Pancreas (tissue), 10 donors: Measurements from ENCODE around the gene WNT5A. TPM values are rescaled to one million over a fixed set of nuclear protein-coding genes. Genes with fewer than 3 reads are reported as not detected.

ENCODE experiments used
- ATAC-seq, 4 donors: fragments of 200-7000 bp; cut with Tn5 transposase; one replicate each; pipeline versions ENCODE4 v1.8.0 to v1.9.1; 2020; ENCODE audit warnings: mild to moderate bottlenecking in 4 of 4, moderate library complexity in 4 of 4
- DNase-seq, 6 donors: peaks; one replicate each; pipeline ENCODE4 v3.0.0-alpha.2; 2020
- FAIRE-seq: peaks from 2 replicates; lab custom pipeline; 2012; peaks lifted over from hg19 to GRCh38; lab: Jason Lieb, UNC
- H3K27ac ChIP-seq, 4 donors: fragments of 200-600 bp; sonication (generic); 1 replicate in 3 of 4; 2 replicates in 1 of 4; pipeline versions ENCODE4 v1.5.0 to v1.8.0; 2020
- H3K27me3 ChIP-seq, 4 donors: fragments of 200-600 bp; one replicate each; pipeline ENCODE4 v1.8.0; 2021
- H3K36me3 ChIP-seq, 3 donors: fragments of 200-600 bp; sonication (generic) in 1 of 3; one replicate each; pipeline versions ENCODE4 v1.5.0 to v1.8.0; 2020 to 2021
- H3K4me1 ChIP-seq, 3 donors: fragments of 200-600 bp; one replicate each; pipeline ENCODE4 v1.8.0; 2021
- H3K4me3 ChIP-seq, 4 donors: fragments of 200-600 bp; sonication (generic) in 2 of 4; one replicate each; pipeline versions ENCODE4 v1.5.0 to v1.8.0; 2020 to 2021
- H3K9me3 ChIP-seq, 4 donors: fragments of 200-600 bp; one replicate each; pipeline ENCODE4 v1.8.0; 2021
- WGBS, 2 donors: extraction: QIAGEN DNeasy Blood & Tissue Kit; methylation state at CpG; one replicate each; pipeline ENCODE4 v1.1.7; 2013; 5-methylcytosine and 5-hydroxymethylcytosine counted together
- intact Hi-C, 3 donors: fragments of 100-400 bp; cut with DNase I; formaldehyde crosslinking; loops; one replicate each; pipeline versions ENCODE4 v1.11.1 to v1.14.2; 2022
- polyA plus RNA-seq, 2 donors: library from polyadenylated mRNA; stranded (reverse); fragments of 200-250 nt; gene quantifications; one replicate each; pipeline ENCODE4 v1.2.3, GENCODE V29; 2013
- total RNA-seq, 6 donors: library from RNA; stranded (reverse); fragmentation: NEBNext Ultra II Directional in 4 of 6; extraction: Animal tissue kit (Norgen Biotek cat#: 25700) in 4 of 6; gene quantifications; one replicate each; pipeline versions ENCODE4 v1.2.1 to v1.2.4, GENCODE V29; 2021 to 2023
- TF ChIP-seq, protein P1 (sequence below), 4 donors: fragments of 200-600 bp; sonication (generic) in 3 of 4; IDR thresholded peaks; one replicate each; pipeline versions ENCODE4 v1.5.0 to v1.8.0; 2021; ENCODE audit warnings: antibody characterized with exemption in 4 of 4
- donor health status: healthy with polysubstance abuse.
- donor health status: DM: no; HTN: no; CAD: no; lungs with moderate emphysema.
- donor health status: DM: no; HTN: no; CAD: no.
- donor health status: control.
- donor health status: control.
- donor health status: Bipolar disorder and iron deficiency.
- donor health status: DM: yes; HTN: yes; CAD: no.
- donor health status: DM: no; HTN: no; CAD: no.
- donor health status: DM: no; HTN: no; CAD: no.
- donor health status: DM: yes; HTN: yes; CAD: no.

The WNT5A gene
- total and polyA plus RNA-seq, 8 donors, result 1.2 to 8.9 (median 4.8) TPM

DNA sequence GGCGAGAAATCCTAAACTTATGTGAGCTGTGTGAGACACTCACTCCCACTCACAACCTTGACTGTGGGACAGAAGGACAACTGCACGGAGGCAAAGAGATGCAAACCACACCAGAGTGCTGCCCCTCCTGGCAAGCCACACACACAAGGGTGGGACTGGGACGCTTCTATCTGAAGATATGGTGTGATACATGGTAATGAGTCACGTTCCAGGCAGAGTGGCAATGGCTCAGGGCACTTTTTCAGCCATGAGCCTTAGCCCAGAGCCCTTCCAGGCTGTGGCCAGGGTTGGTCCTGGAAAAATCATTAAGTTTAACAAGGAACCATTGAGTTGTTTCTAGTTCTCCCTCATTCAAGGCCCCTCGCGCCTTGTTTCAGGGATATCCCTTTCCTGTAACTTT is 56.1 kb downstream of the WNT5A start:
- no peaks in the 10 kb centered on the region for H3K9me3 ChIP-seq
- no peaks in the 10 kb centered on the region for H3K4me1 ChIP-seq

DNA sequence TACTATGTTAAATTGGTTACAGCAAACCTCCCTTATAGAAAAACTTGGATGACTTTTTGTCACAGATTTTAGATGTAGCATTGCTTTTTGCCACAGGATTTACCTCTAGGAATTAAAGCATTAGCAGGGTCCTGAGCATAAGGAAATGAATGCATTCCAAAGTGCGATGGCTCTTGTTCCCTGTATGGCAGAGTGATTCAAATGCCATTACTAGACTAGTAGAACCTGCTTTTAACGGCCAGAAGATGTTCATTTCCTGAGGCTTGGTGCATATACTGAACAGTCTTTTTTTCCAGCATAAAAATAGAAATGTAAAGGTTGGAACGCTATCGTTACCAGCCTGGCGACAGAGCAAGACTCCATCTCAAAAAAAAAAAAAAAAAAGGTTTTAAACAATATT is 59.4 kb downstream of the WNT5A start:
- Histone ChIP-seq H3K36me3 (no peaks in the 10 kb centered on the region), H3K4me3 (no peak overlapping the region), H3K27ac (no peak overlapping the region), H3K27me3 (no peaks in the 10 kb centered on the region), H3K9me3 (no peaks in the 10 kb centered on the region), H3K4me1 (no peaks in the 10 kb centered on the region)
- intact Hi-C loops, result no loop called here
- WGBS, 2 donors, result 43 to 47% methylated on average over 5 of the region's 5 CpGs
- DNase-seq (no peak), FAIRE-seq (no peak), ATAC-seq (no peak)
- TF ChIP-seq, protein P1, sequence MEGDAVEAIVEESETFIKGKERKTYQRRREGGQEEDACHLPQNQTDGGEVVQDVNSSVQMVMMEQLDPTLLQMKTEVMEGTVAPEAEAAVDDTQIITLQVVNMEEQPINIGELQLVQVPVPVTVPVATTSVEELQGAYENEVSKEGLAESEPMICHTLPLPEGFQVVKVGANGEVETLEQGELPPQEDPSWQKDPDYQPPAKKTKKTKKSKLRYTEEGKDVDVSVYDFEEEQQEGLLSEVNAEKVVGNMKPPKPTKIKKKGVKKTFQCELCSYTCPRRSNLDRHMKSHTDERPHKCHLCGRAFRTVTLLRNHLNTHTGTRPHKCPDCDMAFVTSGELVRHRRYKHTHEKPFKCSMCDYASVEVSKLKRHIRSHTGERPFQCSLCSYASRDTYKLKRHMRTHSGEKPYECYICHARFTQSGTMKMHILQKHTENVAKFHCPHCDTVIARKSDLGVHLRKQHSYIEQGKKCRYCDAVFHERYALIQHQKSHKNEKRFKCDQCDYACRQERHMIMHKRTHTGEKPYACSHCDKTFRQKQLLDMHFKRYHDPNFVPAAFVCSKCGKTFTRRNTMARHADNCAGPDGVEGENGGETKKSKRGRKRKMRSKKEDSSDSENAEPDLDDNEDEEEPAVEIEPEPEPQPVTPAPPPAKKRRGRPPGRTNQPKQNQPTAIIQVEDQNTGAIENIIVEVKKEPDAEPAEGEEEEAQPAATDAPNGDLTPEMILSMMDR (IDR thresholded peaks at IDR 0.05), result no peak

More for the DNA sequence above, 56.1 kb downstream of the WNT5A start:
- H3K36me3 ChIP-seq, result no peaks in the 10 kb centered on the region
- DNase-seq, result no peak
- WGBS, 2 donors, result 87% methylated on average over 6 of the region's 6 CpGs
- intact Hi-C loops, result no loop called here
- ATAC-seq, result no peak
- FAIRE-seq, result no peak
- H3K4me3 ChIP-seq, result no peak overlapping the region
- no peak overlapping the region for H3K27ac ChIP-seq
- H3K27me3 ChIP-seq, result no peaks in the 10 kb centered on the region
- TF ChIP-seq, protein P1 (IDR thresholded peaks at IDR 0.05), result no peak

DNA sequence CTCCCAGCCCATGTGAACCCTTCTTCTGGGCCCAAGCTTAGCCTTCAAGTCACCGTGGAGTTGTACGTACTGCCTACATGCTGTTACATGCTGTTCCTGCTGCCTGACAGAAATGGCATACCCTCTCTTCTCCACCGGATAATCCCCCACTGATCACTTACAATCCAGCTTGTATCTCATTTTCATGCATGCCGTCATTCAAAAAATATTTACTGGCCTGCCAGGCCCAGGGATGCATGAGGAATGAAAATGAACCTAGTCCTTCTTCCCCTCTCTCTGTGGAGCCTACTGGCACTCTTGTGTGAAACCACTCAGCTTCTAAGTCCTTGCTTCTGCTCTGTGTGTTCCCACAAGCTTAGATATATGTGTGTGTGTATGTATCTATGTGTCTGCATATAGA is 60.6 kb downstream of the WNT5A start:
- WGBS, 2 donors, result 75 to 84% methylated on average over 4 of the region's 4 CpGs
- intact Hi-C loops, result no loop called here
- no peaks in the 10 kb centered on the region for H3K9me3 ChIP-seq
- DNase-seq (no peak), ATAC-seq (no peak), FAIRE-seq (no peak)
- no peak overlapping the region for H3K27ac ChIP-seq
- H3K4me3 ChIP-seq, result no peak overlapping the region
- H3K4me1 ChIP-seq, result no peaks in the 10 kb centered on the region
- H3K27me3 ChIP-seq, result no peaks in the 10 kb centered on the region
- TF ChIP-seq, protein P1 (IDR thresholded peaks at IDR 0.05), result no peak
- no peaks in the 10 kb centered on the region for H3K36me3 ChIP-seq

DNA sequence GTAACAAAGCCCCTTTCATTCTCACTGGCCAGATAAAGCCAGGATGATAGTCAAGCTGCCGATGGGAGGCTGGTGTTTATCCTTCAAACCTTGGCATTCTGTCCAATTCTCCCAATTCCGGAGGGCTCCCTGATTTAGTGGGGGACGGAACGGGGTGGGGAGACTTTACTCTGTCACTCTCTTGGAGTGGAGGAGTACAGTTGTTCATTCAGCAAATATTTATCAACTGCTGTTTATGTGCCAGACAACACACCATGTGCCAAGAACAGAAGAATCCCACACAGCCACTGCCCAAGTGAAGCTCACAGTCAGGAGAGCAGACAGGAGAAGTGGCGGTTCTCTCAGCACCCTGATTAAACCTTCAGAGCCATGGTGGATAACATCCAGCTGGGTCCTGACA is 63.3 kb downstream of the WNT5A start:
- 54 to 64% methylated on average over 5 of the region's 5 CpGs for WGBS, 2 donors
- FAIRE-seq, result no peak
- Histone ChIP-seq H3K4me1 (no peaks in the 10 kb centered on the region), H3K27me3 (no peaks in the 10 kb centered on the region), H3K4me3 (no peak overlapping the region), H3K27ac (no peak overlapping the region), H3K36me3 (no peaks in the 10 kb centered on the region), H3K9me3 (no peaks in the 10 kb centered on the region)
- intact Hi-C loops, result no loop called here
- TF ChIP-seq, protein P1 (IDR thresholded peaks at IDR 0.05), result no peak
- no peak for DNase-seq
- ATAC-seq, result no peak

DNA sequence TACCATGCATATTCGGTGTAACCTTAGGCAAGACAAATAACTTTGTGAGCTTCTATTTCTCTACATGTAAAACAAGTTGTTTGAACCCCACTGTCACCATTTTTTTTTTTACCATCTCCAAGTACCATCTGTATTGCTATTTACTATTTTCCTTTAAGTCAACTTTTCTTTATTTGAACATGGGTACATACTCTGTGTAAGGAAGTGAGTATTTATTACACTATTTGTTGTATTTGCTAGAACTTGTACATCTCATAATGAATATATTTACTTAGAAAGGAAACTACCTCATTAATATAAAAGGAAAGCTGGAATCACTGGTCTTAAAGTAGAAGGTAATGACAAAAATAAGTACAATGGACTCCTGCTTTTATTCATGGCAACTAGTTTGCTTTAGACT is 69.9 kb downstream of the WNT5A start:
- intact Hi-C loops, result no loop called here
- Histone ChIP-seq H3K27ac (no peak overlapping the region), H3K4me1 (no peaks in the 10 kb centered on the region), H3K36me3 (no peaks in the 10 kb centered on the region), H3K9me3 (no peaks in the 10 kb centered on the region), H3K27me3 (no peaks in the 10 kb centered on the region), H3K4me3 (no peak overlapping the region)
- no peak for ATAC-seq
- TF ChIP-seq, protein P1 (IDR thresholded peaks at IDR 0.05), result no peak
- no peak for DNase-seq
- no peak for FAIRE-seq
- WGBS, 2 donors, result 83 to 94% methylated on average over 1 of the region's 1 CpG
